Activated CD4-positive, alpha-beta T cell treated with anti-CD3 and anti-CD28 coated beads, Interleukin-2, amount 10 ng/mL, durations not matched to agents 7 days and 5 days (primary cell): Measurements from ENCODE around the gene FUNDC2. TPM values are rescaled to one million over a fixed set of nuclear protein-coding genes. Genes with fewer than 3 reads are reported as not detected.
A peak's percentile ranks its signal among the peaks of the same experiment; 100 is the strongest.

ENCODE experiments used
- CTCF ChIA-PET: fragments of 350-600 bp; sonication (Branson Sonifier 250); formaldehyde crosslinking; loops from one replicate; lab custom pipeline; 2021; ENCODE audit warnings: antibody characterized with exemption; lab: Charles Lee
- POLR2A ChIA-PET: fragments of 350-600 bp; sonication (Branson Sonifier 250); formaldehyde crosslinking; loops from one replicate; lab custom pipeline; 2021; ENCODE audit warnings: antibody characterized with exemption; lab: Charles Lee
- DNase-seq: peaks from one replicate; pipeline ENCODE4 v3.0.0-alpha.2; 2020
- H3K27ac Mint-ChIP-seq: one replicate; pipeline ENCODE4 v1.8.0; 2021; ENCODE audit warnings: mild to moderate bottlenecking, moderate library complexity, mixed read lengths
- H3K27me3 Mint-ChIP-seq: one replicate; pipeline ENCODE4 v1.8.0; 2021; ENCODE audit warnings: mixed read lengths
- H3K36me3 Mint-ChIP-seq: one replicate; pipeline ENCODE4 v1.8.0; 2021; ENCODE audit warnings: low read depth, mixed read lengths
- H3K4me1 Mint-ChIP-seq: one replicate; pipeline ENCODE4 v1.8.0; 2021; ENCODE audit warnings: mixed read lengths
- H3K4me3 Mint-ChIP-seq: one replicate; pipeline ENCODE4 v1.8.0; 2021; ENCODE audit warnings: mild to moderate bottlenecking, moderate library complexity, mixed read lengths
- H3K9me3 Mint-ChIP-seq: one replicate; pipeline ENCODE4 v1.8.0; 2021; ENCODE audit warnings: mixed read lengths
- total RNA-seq, 2 experiments: library from RNA; stranded (reverse); gene quantifications; one replicate each; pipeline ENCODE4 v1.2.3, GENCODE V29; 2021

The FUNDC2 gene
- total RNA-seq, 2 experiments from 2014 or later: 58.4 to 61.3 TPM

GRCh38 chrX:155056877-155057792, 30.5 kb downstream of the FUNDC2 start:
- H3K36me3 Mint-ChIP-seq: peaks cover 17% of the 10 kb centered on the region

GRCh38 chrX:155061760-155062159, 35.1 kb downstream of the FUNDC2 start:
- no peaks in the 10 kb centered on the region for H3K27me3 Mint-ChIP-seq
- H3K9me3 Mint-ChIP-seq: no peaks in the 10 kb centered on the region
- H3K4me3 Mint-ChIP-seq: no peak overlapping the region
- peaks cover 5% of the 10 kb centered on the region for H3K36me3 Mint-ChIP-seq
- ChIA-PET CTCF (no interaction called here), POLR2A (no interaction called here)
- no peak overlapping the region for H3K27ac Mint-ChIP-seq
- peaks cover 21% of the 10 kb centered on the region for H3K4me1 Mint-ChIP-seq
- DNase-seq: no peak

More at GRCh38 chrX:155056877-155057792, 30.5 kb downstream of the FUNDC2 start:
- Mint-ChIP-seq H3K9me3 (no peaks in the 10 kb centered on the region), H3K4me1 (peaks cover 33% of the 10 kb centered on the region), H3K27ac (peak overlapping the region; percentile 68), H3K4me3 (peak overlapping the region; percentile 49), H3K27me3 (no peaks in the 10 kb centered on the region)
- peak; percentile 42 for DNase-seq
- ChIA-PET POLR2A (interaction anchor here (0.8 kb wide), 1 partner anchor 30 kb away, joined by 3 read pairs; the partner anchor contains the start of gene FUNDC2), CTCF (interaction anchor here (0.6 to 1.8 kb wide), 4 partner anchors 9 to 26 kb away, joined by 3 to 5 read pairs (median 4); no protein-coding TSS in a partner anchor)

- no peak overlapping the region for H3K27ac Mint-ChIP-seq
- CTCF ChIA-PET: interaction anchor here (1.7 kb wide), 1 partner anchor 9 kb away, joined by 4 read pairs; no protein-coding TSS in a partner anchor
Observed at GRCh38 chrX:155065035-155065734, 38.5 kb downstream of the FUNDC2 start.

GRCh38 chrX:155068165-155068564, 41.5 kb downstream of the FUNDC2 start:
- POLR2A ChIA-PET: no interaction called here
- Mint-ChIP-seq H3K27ac (no peak overlapping the region), H3K9me3 (no peaks in the 10 kb centered on the region), H3K36me3 (peaks cover 13% of the 10 kb centered on the region), H3K27me3 (no peaks in the 10 kb centered on the region), H3K4me1 (peaks cover 44% of the 10 kb centered on the region), H3K4me3 (no peak overlapping the region)
- no peak for DNase-seq
- CTCF ChIA-PET: no interaction called here

More at GRCh38 chrX:155065035-155065734, 38.5 kb downstream of the FUNDC2 start:
- H3K36me3 Mint-ChIP-seq: peaks cover 5% of the 10 kb centered on the region
- DNase-seq: no peak
- POLR2A ChIA-PET: no interaction called here
- H3K4me3 Mint-ChIP-seq: no peak overlapping the region
- H3K27me3 Mint-ChIP-seq: no peaks in the 10 kb centered on the region
- no peaks in the 10 kb centered on the region for H3K9me3 Mint-ChIP-seq
- peaks cover 34% of the 10 kb centered on the region for H3K4me1 Mint-ChIP-seq

- ChIA-PET POLR2A (no interaction called here), CTCF (no interaction called here)
- no peak for DNase-seq
- H3K4me3 Mint-ChIP-seq: peak overlapping the region; percentile 77
- H3K36me3 Mint-ChIP-seq: peaks cover 25% of the 10 kb centered on the region
- no peaks in the 10 kb centered on the region for H3K9me3 Mint-ChIP-seq
- H3K4me1 Mint-ChIP-seq: peaks cover 56% of the 10 kb centered on the region
- no peaks in the 10 kb centered on the region for H3K27me3 Mint-ChIP-seq
- no peak overlapping the region for H3K27ac Mint-ChIP-seq
Observed at GRCh38 chrX:155069414-155069813, 42.8 kb downstream of the FUNDC2 start.

- ChIA-PET CTCF (no interaction called here), POLR2A (no interaction called here)
- no peaks in the 10 kb centered on the region for H3K27me3 Mint-ChIP-seq
- peak overlapping the region; percentile 92 for H3K27ac Mint-ChIP-seq
- H3K4me3 Mint-ChIP-seq: peak overlapping the region; percentile 77
- H3K9me3 Mint-ChIP-seq: no peaks in the 10 kb centered on the region
- peaks cover 25% of the 10 kb centered on the region for H3K36me3 Mint-ChIP-seq
- peaks cover 58% of the 10 kb centered on the region for H3K4me1 Mint-ChIP-seq
- no peak for DNase-seq
Observed at GRCh38 chrX:155070038-155070437, 43.4 kb downstream of the FUNDC2 start.

- Mint-ChIP-seq H3K9me3 (no peaks in the 10 kb centered on the region), H3K4me1 (peaks cover 61% of the 10 kb centered on the region), H3K36me3 (peaks cover 30% of the 10 kb centered on the region), H3K27ac (peak overlapping the region; percentile 92), H3K27me3 (no peaks in the 10 kb centered on the region), H3K4me3 (peak overlapping the region; percentile 77)
- CTCF ChIA-PET: no interaction called here
- POLR2A ChIA-PET: no interaction called here
- no peak for DNase-seq
Observed at GRCh38 chrX:155070663-155070974, 44.0 kb downstream of the FUNDC2 start.

- H3K9me3 Mint-ChIP-seq: no peaks in the 10 kb centered on the region
- H3K4me1 Mint-ChIP-seq: peaks cover 62% of the 10 kb centered on the region
- H3K27me3 Mint-ChIP-seq: no peaks in the 10 kb centered on the region
- peak within 1 kb of the TSS; percentile 98 for H3K27ac Mint-ChIP-seq
- peak within 1 kb of the TSS; percentile 91 for H3K4me3 Mint-ChIP-seq
- ChIA-PET POLR2A (no interaction called here), CTCF (no interaction called here)
- H3K36me3 Mint-ChIP-seq: peaks cover 30% of the 10 kb centered on the region
- DNase-seq: peak; percentile 78
Observed at GRCh38 chrX:155070975-155071693, 44.5 kb downstream of the FUNDC2 start, which contains the start of the genes BRCC3, CMC4 and MTCP1. Gene BRCC3, plus strand, starts transcription at chrX:155071508. Its CDS starts 20 bp downstream, at chrX:155071528. Gene CMC4, minus strand, starts transcription at chrX:155071136. Its CDS starts 7,113 bp downstream, at chrX:155064023. Gene MTCP1, minus strand, starts transcription at chrX:155071136. Its CDS starts 5,126 bp downstream, at chrX:155066010.

GRCh38 chrX:155071694-155072280, 45.1 kb downstream of the FUNDC2 start:
- Mint-ChIP-seq H3K4me1 (peaks cover 57% of the 10 kb centered on the region), H3K4me3 (peak overlapping the region; percentile 91), H3K27ac (peak overlapping the region; percentile 98), H3K9me3 (no peaks in the 10 kb centered on the region), H3K27me3 (no peaks in the 10 kb centered on the region), H3K36me3 (peaks cover 34% of the 10 kb centered on the region)
- DNase-seq: peak; percentile 9
- ChIA-PET POLR2A (interaction anchor here (0.6 kb wide), 1 partner anchor 36 kb away, joined by 3 read pairs; no protein-coding TSS in a partner anchor), CTCF (no interaction called here)

GRCh38 chrX:155086202-155086840, 59.7 kb downstream of the FUNDC2 start:
- H3K36me3 Mint-ChIP-seq: peaks cover 18% of the 10 kb centered on the region
- no peaks in the 10 kb centered on the region for H3K27me3 Mint-ChIP-seq
- no peak overlapping the region for H3K4me3 Mint-ChIP-seq
- CTCF ChIA-PET: interaction anchor here (0.6 to 1.5 kb wide), 6 partner anchors 9 to 1430 kb away, joined by 3 to 4 read pairs (median 4); no protein-coding TSS in a partner anchor
- peak overlapping the region; percentile 25 for H3K27ac Mint-ChIP-seq
- no peaks in the 10 kb centered on the region for H3K9me3 Mint-ChIP-seq
- POLR2A ChIA-PET: interaction anchor here (0.6 kb wide), 1 partner anchor 169 kb away, joined by 7 read pairs; no protein-coding TSS in a partner anchor
- peak; percentile 39 for DNase-seq
- H3K4me1 Mint-ChIP-seq: peaks cover 6% of the 10 kb centered on the region

GRCh38 chrX:155086961-155087735, 60.5 kb downstream of the FUNDC2 start:
- Mint-ChIP-seq H3K27me3 (no peaks in the 10 kb centered on the region), H3K36me3 (peaks cover 18% of the 10 kb centered on the region), H3K4me1 (peaks cover 6% of the 10 kb centered on the region), H3K4me3 (no peak overlapping the region), H3K27ac (no peak overlapping the region), H3K9me3 (no peaks in the 10 kb centered on the region)
- DNase-seq: no peak
- ChIA-PET POLR2A (no interaction called here), CTCF (interaction anchor here (0.6 to 1.5 kb wide), 5 partner anchors 8 to 1431 kb away, joined by 3 to 4 read pairs (median 3); no protein-coding TSS in a partner anchor)
